GM11168 (cell line): Measurements from ENCODE around the gene SPAST.
"Not testable (repeated sequence)": the region's sequence is repeated elsewhere in the genome, so short reads cannot be mapped to it uniquely, and the experiment has no call there.

Experiments
- in situ Hi-C: fragments of 300-500 bp; cut with MboI; formaldehyde crosslinking; loops from one replicate; pipeline ENCODE4 v1.12.0; 2022; ENCODE audit warnings: low sequenced_read_pairs; ENCODE audit not compliant: unreplicated experiment

Gene SPAST

GRCh38 chr2:32119161-32119560 is 55.8 kb downstream of the SPAST start:
- in situ Hi-C loops = no loop called here

GRCh38 chr2:32124660-32125059 is 61.3 kb downstream of the SPAST start:
- in situ Hi-C loops = no loop called here

- in situ Hi-C loops = no loop called here
Measured at GRCh38 chr2:32128636-32129035, 65.3 kb downstream of the SPAST start.

- in situ Hi-C loops = no loop called here
Measured at GRCh38 chr2:32129086-32129485, 65.7 kb downstream of the SPAST start.

- in situ Hi-C loops = no loop called here
Measured at GRCh38 chr2:32135409-32135808, 72.1 kb downstream of the SPAST start.

- in situ Hi-C loops = no loop called here
Measured at GRCh38 chr2:32136097-32136496, 72.7 kb downstream of the SPAST start.

GRCh38 chr2:32151544-32151943 is 88.2 kb downstream of the SPAST start:
- in situ Hi-C loops = not testable (repeated sequence)

GRCh38 chr2:32159678-32160077 is 96.3 kb downstream of the SPAST start:
- in situ Hi-C loops = no loop called here

- in situ Hi-C loops = no loop called here
Measured at GRCh38 chr2:32161296-32161695, 97.9 kb downstream of the SPAST start.

- in situ Hi-C loops = not testable (repeated sequence)
Measured at GRCh38 chr2:32164254-32164653, 100.9 kb downstream of the SPAST start.

GRCh38 chr2:32165027-32165347 is 101.6 kb downstream of the SPAST start:
- in situ Hi-C loops = not testable (repeated sequence)

- in situ Hi-C loops = no loop called here
Measured at GRCh38 chr2:32166115-32166574, 102.8 kb downstream of the SPAST start.

GRCh38 chr2:32168513-32168912 is 105.2 kb downstream of the SPAST start:
- in situ Hi-C loops = no loop called here

- in situ Hi-C loops = no loop called here
Measured at GRCh38 chr2:32172870-32173269, 109.5 kb downstream of the SPAST start.

GRCh38 chr2:32182667-32183066 is 119.3 kb downstream of the SPAST start:
- in situ Hi-C loops = no loop called here

- in situ Hi-C loops = no loop called here
Measured at GRCh38 chr2:32189011-32189410, 125.7 kb downstream of the SPAST start.

- in situ Hi-C loops = no loop called here
Measured at GRCh38 chr2:32192418-32192817, 129.1 kb downstream of the SPAST start.

- in situ Hi-C loops = no loop called here
Measured at GRCh38 chr2:32200814-32201213, 137.5 kb downstream of the SPAST start.

GRCh38 chr2:32203428-32203827 is 140.1 kb downstream of the SPAST start:
- in situ Hi-C loops = not testable (repeated sequence)
